Heart right ventricle (tissue), 16 donors: ENCODE data around the gene DUSP22. TPM values are rescaled to one million over a fixed set of nuclear protein-coding genes. Genes with fewer than 3 reads are reported as not detected.

Source experiments
- ATAC-seq, 8 donors: fragments of 200-7000 bp; cut with Tn5 transposase; one replicate each; pipeline ENCODE4 v1.9.1; 2020; ENCODE audit warnings: mild to moderate bottlenecking in 8 of 8, moderate library complexity in 8 of 8, moderate number of reproducible peaks in 1 of 8
- DNase-seq, 2 donors: peaks; one replicate each; pipeline ENCODE4 v3.0.0-alpha.2; 2020
- H3K27ac ChIP-seq, 10 donors: fragments of 200-600 bp; sonication (generic) in 2 of 10; one replicate each; pipeline versions ENCODE4 v1.5.0 to v1.8.0; 2020 to 2022; ENCODE audit warnings: mild to moderate bottlenecking in 3 of 10
- H3K27me3 ChIP-seq, 7 donors: fragments of 200-600 bp; one replicate each; pipeline ENCODE4 v1.8.0; 2021 to 2022; ENCODE audit warnings: mild to moderate bottlenecking in 2 of 7
- H3K36me3 ChIP-seq, 9 donors: fragments of 200-600 bp; sonication (generic) in 1 of 9; one replicate each; pipeline versions ENCODE4 v1.5.0 to v1.8.0; 2020 to 2022; ENCODE audit warnings: mild to moderate bottlenecking in 2 of 9
- H3K4me1 ChIP-seq, 9 donors: fragments of 200-600 bp; sonication (generic) in 1 of 9; one replicate each; pipeline versions ENCODE4 v1.5.0 to v1.8.0; 2020 to 2022; ENCODE audit warnings: mild to moderate bottlenecking in 4 of 9
- H3K4me3 ChIP-seq, 10 donors: fragments of 200-600 bp; sonication (generic) in 2 of 10; one replicate each; pipeline versions ENCODE4 v1.5.0 to v1.8.0; 2020 to 2022; ENCODE audit warnings: mild to moderate bottlenecking in 7 of 10, moderate library complexity in 2 of 10
- H3K9me3 ChIP-seq, 11 donors: fragments of 200-600 bp in 10 of 11; sonication (generic) in 2 of 11; one replicate each; pipeline versions ENCODE4 v1.5.0 to v1.8.0; 2013 to 2022; ENCODE audit warnings: mild to moderate bottlenecking in 2 of 11, control low read depth in 1 of 11, moderate library complexity in 1 of 11
- CTCF ChIP-seq, 9 donors: fragments of 200-600 bp; sonication (generic) in 2 of 9; IDR thresholded peaks; one replicate each; pipeline versions ENCODE4 v1.5.0 to v1.8.0; 2021 to 2022; ENCODE audit warnings: antibody characterized with exemption in 9 of 9, mild to moderate bottlenecking in 5 of 9, moderate library complexity in 1 of 9
- WGBS, 2 donors: extraction: QIAGEN DNeasy Blood & Tissue Kit; methylation state at CpG; one replicate each; pipeline ENCODE4 v1.1.7; 2013; ENCODE audit warnings: inconsistent platforms in 1 of 2; 5-methylcytosine and 5-hydroxymethylcytosine counted together
- intact Hi-C, 10 donors: fragments of 100-400 bp; cut with DNase I; formaldehyde crosslinking; loops; one replicate each; pipeline versions ENCODE4 v1.11.1 to v1.14.2; 2022
- polyA plus RNA-seq, 2 donors: library from polyadenylated mRNA; stranded (reverse); fragments of 200-250 nt; gene quantifications; one replicate each; pipeline ENCODE4 v1.2.3, GENCODE V29; 2013
- total RNA-seq, 10 donors: library from RNA; stranded (reverse); fragmentation: NEBNext Ultra II Directional in 3 of 10; extraction: Animal tissue kit (Norgen Biotek cat#: 25700) in 3 of 10; gene quantifications; one replicate each; pipeline versions ENCODE4 v1.2.1 to v1.2.4, GENCODE V29; 2021 to 2023
- donor health status: Arrhythmogenic right ventricular cardiomyopathy.
- donor health status: ischemic (EF 13 %, LVEDD 7.1; RV severe dilation, severe dysfunction).
- donor health status: healthy with polysubstance abuse.
- donor health status: DM: no; HTN: yes; CAD: no.
- donor health status: DM: no; HTN: no; CAD: no.
- donor health status: ischemic (EF 25% LVEDD 6.9; RV normal size, moderate dysfunction).
- donor health status: ischemic (EF 25% LVEDD 5.7; RV mildly dilated, moderate dysfunction).
- donor health status: healthy.
- donor health status: DM: yes; HTN: yes; CAD: no.
- donor health status: Ischemic cardiomyopathy.
- donor health status: ischemic (EF 35%, LVEDD 5.7; RV mildly dilated, moderate dysfunction).
- donor health status: nonischemic (EF 11% LVEDD 7.7; RV severe dilation, severe dysfunction).
- donor health status: DM: yes; HTN: yes; CAD: no.
- donor health status: PGD.
- donor health status: ischemic (EF 29% LVEDD 5.4; RV normal size, mild dysfunction).
- donor health status: nonischemic (EF 23%, LVEDD 6.1; RV moderate dilation, normal function).

The DUSP22 gene
- total and polyA plus RNA-seq, 12 donors = 32.0 to 70.4 (median 51.9) TPM

DNA sequence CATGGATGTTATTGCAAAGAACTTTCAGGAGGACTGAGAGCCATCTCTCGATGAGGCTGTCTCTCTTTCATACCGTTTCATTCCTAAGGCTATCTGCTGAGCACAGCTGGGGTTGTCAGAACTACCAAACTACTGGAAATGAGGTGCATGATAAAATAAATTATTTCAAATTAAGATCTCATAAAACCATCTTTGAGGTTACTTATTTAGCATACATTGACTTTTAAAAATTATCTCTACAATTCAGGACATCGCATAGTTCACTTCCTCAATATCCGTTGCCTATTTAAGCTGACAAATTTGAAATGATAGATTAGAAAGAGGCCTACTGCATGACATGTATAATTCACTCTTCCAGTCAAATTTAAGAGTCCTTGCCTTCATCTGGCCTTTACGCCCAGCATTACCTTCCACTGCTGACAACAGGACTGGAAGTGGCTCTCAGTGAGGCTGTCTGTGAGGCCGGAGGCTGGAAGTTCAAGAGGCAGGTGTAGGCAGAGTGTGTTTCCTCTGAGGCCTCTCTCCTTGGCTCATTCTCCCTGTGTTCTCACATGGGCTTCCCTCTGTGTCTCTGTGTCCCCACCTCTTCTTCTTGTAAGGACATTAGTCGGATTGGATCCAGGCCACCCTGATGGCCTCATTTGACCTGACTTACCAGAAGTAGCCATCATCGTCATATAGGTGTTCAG is 12.8 kb upstream of the DUSP22 start:
- 83 to 84% methylated on average over 8 of the region's 8 CpGs for WGBS, 2 donors
- no peak for TF ChIP-seq CTCF (IDR thresholded peaks at IDR 0.05)
- no peak for ATAC-seq

GRCh38 chr6:280775-281468 is 11.4 kb upstream of the DUSP22 start:
- H3K27me3 ChIP-seq = peaks cover 0 to 23% (median 10%) of the 10 kb centered on the region in 7 donors
- ATAC-seq (no peak), DNase-seq (no peak)
- H3K4me3 ChIP-seq = no peak overlapping the region
- WGBS, 2 donors = 87% methylated on average over 10 of the region's 10 CpGs
- no peak for TF ChIP-seq CTCF (IDR thresholded peaks at IDR 0.05)
- no peaks in the 10 kb centered on the region for H3K36me3 ChIP-seq
- H3K27ac ChIP-seq = no peak overlapping the region
- no peaks in the 10 kb centered on the region for H3K9me3 ChIP-seq
- no peaks in the 10 kb centered on the region for H3K4me1 ChIP-seq
- intact Hi-C loops = no loop called here

More for the DNA sequence above, 12.8 kb upstream of the DUSP22 start:
- Histone ChIP-seq H3K27ac (no peak overlapping the region), H3K27me3 (peaks cover 0 to 22% (median 10%) of the 10 kb centered on the region in 7 donors), H3K9me3 (no peaks in the 10 kb centered on the region), H3K4me3 (no peak overlapping the region), H3K36me3 (no peaks in the 10 kb centered on the region), H3K4me1 (no peaks in the 10 kb centered on the region)
- DNase-seq = no peak
- intact Hi-C loops = no loop called here

- Histone ChIP-seq H3K9me3 (no peaks in the 10 kb centered on the region), H3K27ac (no peak overlapping the region), H3K4me1 (no peaks in the 10 kb centered on the region), H3K27me3 (peaks cover 0 to 23% (median 10%) of the 10 kb centered on the region in 7 donors), H3K4me3 (no peak overlapping the region), H3K36me3 (no peaks in the 10 kb centered on the region)
- no peak for TF ChIP-seq CTCF (IDR thresholded peaks at IDR 0.05)
- ATAC-seq (no peak), DNase-seq (no peak)
- intact Hi-C loops = no loop called here
- WGBS, 2 donors = 86% methylated on average over 7 of the region's 7 CpGs
Observed at GRCh38 chr6:281469-282103, 10.7 kb upstream of the DUSP22 start.

GRCh38 chr6:282177-282866 is 10.0 kb upstream of the DUSP22 start:
- peak in 2 of 8 donors; percentile 9 to 23 for ATAC-seq
- intact Hi-C loops = no loop called here
- DNase-seq = no peak
- H3K36me3 ChIP-seq = no peaks in the 10 kb centered on the region
- H3K27me3 ChIP-seq = peaks cover 0 to 23% (median 10%) of the 10 kb centered on the region in 7 donors
- no peak overlapping the region for H3K27ac ChIP-seq
- WGBS, 2 donors = 86% methylated on average over 19 of the region's 19 CpGs
- no peaks in the 10 kb centered on the region for H3K9me3 ChIP-seq
- H3K4me3 ChIP-seq = no peak overlapping the region
- H3K4me1 ChIP-seq = no peaks in the 10 kb centered on the region
- TF ChIP-seq CTCF (IDR thresholded peaks at IDR 0.05) = no peak
